WTC11 (cell line): ENCODE results near the gene TNFRSF13B. TPM values are rescaled to one million over a fixed set of nuclear protein-coding genes. Genes with fewer than 3 reads are reported as not detected.

Experiments
- ATAC-seq: fragments of 200-7000 bp; cut with Tn5 transposase; 2 replicates; pipeline ENCODE4 v1.10.0; 2021; ENCODE audit warnings: mild to moderate bottlenecking, moderate library complexity
- CTCF ChIA-PET: fragments of 300-600 bp; sonication (Branson Sonifier 250); formaldehyde crosslinking; loops from one replicate; lab custom pipeline; 2021; ENCODE audit warnings: antibody characterized with exemption; lab: Charles Lee
- POLR2A ChIA-PET: fragments of 350-600 bp; sonication (Branson Sonifier 250); formaldehyde crosslinking; loops from one replicate; lab custom pipeline; 2021; ENCODE audit warnings: antibody characterized with exemption; lab: Charles Lee
- DNase-seq: peaks from one replicate; pipeline ENCODE4 v3.0.0; 2021; ENCODE audit warnings: low spot score
- H3K27ac Mint-ChIP-seq: 2 replicates; pipeline ENCODE4 v1.8.0; 2021; ENCODE audit warnings: mixed read lengths
- H3K27me3 Mint-ChIP-seq: 2 replicates; pipeline ENCODE4 v1.8.0; 2021; ENCODE audit warnings: low read depth, mild to moderate bottlenecking, moderate library complexity, mixed read lengths
- H3K36me3 Mint-ChIP-seq: 2 replicates; pipeline ENCODE4 v1.8.0; 2021; ENCODE audit warnings: mixed read lengths
- H3K4me1 Mint-ChIP-seq: 2 replicates; pipeline ENCODE4 v1.8.0; 2022; ENCODE audit warnings: mixed read lengths
- H3K4me3 Mint-ChIP-seq: 2 replicates; pipeline ENCODE4 v1.8.0; 2021; ENCODE audit warnings: mild to moderate bottlenecking, moderate library complexity, mixed read lengths
- H3K9me3 Mint-ChIP-seq: 2 replicates; pipeline ENCODE4 v1.8.0; 2021; ENCODE audit warnings: mixed read lengths
- total RNA-seq: library from RNA; stranded (reverse); gene quantifications from 3 replicates; pipeline ENCODE4 v1.2.3, GENCODE V29; 2021
- TF ChIP-seq, protein P1 (sequence below): fragments of 250-450 bp; sonication (Bioruptor Pico); IDR thresholded peaks from 2 replicates; pipeline ENCODE4 v2.1.2; 2022; ENCODE audit warnings: mild to moderate bottlenecking, moderate library complexity

Gene TNFRSF13B
- total RNA-seq, 1 experiment from 2014 or later: not detected

DNA sequence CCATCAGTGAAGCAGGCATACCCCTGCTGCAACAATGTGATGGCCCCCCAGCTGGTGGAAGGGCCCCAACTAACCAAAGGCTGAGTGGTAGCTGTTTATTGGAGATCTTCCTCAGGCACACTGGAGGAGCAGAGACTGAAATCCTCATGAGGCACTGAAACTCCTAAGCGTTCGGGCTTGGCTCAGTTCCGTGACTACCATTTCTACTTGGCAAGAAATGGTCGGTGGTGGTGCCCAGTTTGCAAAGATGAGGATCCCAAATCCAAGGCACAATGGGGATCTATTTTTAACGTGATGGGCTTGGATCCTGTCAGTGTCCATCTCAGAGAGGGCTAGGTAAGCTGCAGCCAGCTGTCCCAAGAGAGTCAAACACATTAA is 82.8 kb downstream of the TNFRSF13B start:
- Mint-ChIP-seq H3K4me3 (no peak overlapping the region), H3K27ac (no peak overlapping the region), H3K4me1 (no peaks in the 10 kb centered on the region), H3K9me3 (no peaks in the 10 kb centered on the region), H3K27me3 (peaks cover 2% of the 10 kb centered on the region; the same call in 1 of the 2 replicates)
- ChIA-PET CTCF (no interaction called here), POLR2A (no interaction called here)
- no peak for ATAC-seq
- TF ChIP-seq, protein P1, sequence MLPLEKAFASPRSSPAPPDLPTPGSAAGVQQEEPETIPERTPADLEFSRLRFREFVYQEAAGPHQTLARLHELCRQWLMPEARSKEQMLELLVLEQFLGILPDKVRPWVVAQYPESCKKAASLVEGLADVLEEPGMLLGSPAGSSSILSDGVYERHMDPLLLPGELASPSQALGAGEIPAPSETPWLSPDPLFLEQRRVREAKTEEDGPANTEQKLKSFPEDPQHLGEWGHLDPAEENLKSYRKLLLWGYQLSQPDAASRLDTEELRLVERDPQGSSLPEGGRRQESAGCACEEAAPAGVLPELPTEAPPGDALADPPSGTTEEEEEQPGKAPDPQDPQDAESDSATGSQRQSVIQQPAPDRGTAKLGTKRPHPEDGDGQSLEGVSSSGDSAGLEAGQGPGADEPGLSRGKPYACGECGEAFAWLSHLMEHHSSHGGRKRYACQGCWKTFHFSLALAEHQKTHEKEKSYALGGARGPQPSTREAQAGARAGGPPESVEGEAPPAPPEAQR (CRISPR knock-in tag): no peak
- TF ChIP-seq, all 79 proteins: peak for 0
- DNase-seq: no peak
- no peaks in the 10 kb centered on the region for H3K36me3 Mint-ChIP-seq

Other genes with a start within 250 kb of the TNFRSF13B start
- 127 to 140 TPM (median 136 TPM) in 3 replicates for gene MPRIP, start 70.3 kb upstream of the TNFRSF13B start, total RNA-seq
- gene PLD6, start 234.2 kb upstream of the TNFRSF13B start, total RNA-seq: 1.2 to 2.6 TPM (median 2.6 TPM) in 3 replicates